ENCODE data around the gene SEC31B.

DNA sequence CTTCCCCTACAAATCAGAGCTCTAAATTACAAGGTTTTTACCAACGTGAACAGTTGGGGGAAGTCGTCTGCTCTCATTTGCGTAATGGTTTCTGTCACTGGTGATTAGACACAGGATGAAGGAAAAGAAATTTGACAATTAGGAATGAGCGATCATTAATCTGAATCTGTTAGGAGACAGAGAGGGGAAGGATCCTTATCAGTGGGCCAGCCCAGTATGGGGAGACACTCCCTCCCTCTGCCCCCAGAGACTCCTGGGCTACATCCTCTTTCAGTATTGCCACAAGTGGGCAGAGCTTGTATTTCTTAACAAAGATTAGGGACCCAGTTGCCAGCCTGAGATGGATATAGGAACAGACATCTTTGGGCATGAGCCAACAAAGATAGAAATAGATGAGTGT lies 31.5 kb upstream of the SEC31B start:
- TF ChIP-seq POLR2A (IDR thresholded peaks at IDR 0.05), result no peak
- no peak for TF ChIP-seq CTCF (IDR thresholded peaks at IDR 0.05)
